Left ventricle myocardium inferior (tissue), 1 donor: ENCODE measurements around the gene IL2. TPM values are rescaled to one million over a fixed set of nuclear protein-coding genes. Genes with fewer than 3 reads are reported as not detected.

Experiments
- DNase-seq: peaks from one replicate; pipeline ENCODE4 v3.0.0-alpha.2; 2020
- H3K27ac ChIP-seq: fragments of 200-600 bp; replicated peaks from 2 replicates; pipeline ENCODE4 v1.8.0; 2021
- H3K27me3 ChIP-seq: fragments of 200-600 bp; 2 replicates; pipeline ENCODE4 v1.8.0; 2021; ENCODE audit warnings: low read depth
- H3K36me3 ChIP-seq: fragments of 200-600 bp; 2 replicates; pipeline ENCODE4 v1.8.0; 2021
- H3K4me1 ChIP-seq: fragments of 200-600 bp; 2 replicates; pipeline ENCODE4 v1.8.0; 2021
- H3K4me3 ChIP-seq: fragments of 200-600 bp; 2 replicates; pipeline ENCODE4 v1.8.0; 2021; ENCODE audit warnings: mild to moderate bottlenecking, moderate library complexity
- H3K9me3 ChIP-seq: fragments of 200-600 bp; replicated peaks from 2 replicates; pipeline ENCODE4 v1.8.0; 2021
- intact Hi-C: fragments of 100-400 bp; cut with micrococcal nuclease; formaldehyde crosslinking; loops from one replicate; pipeline ENCODE4 v1.11.0; 2022
- long read RNA-seq: library from polyadenylated mRNA; unstranded; transcript quantifications from one replicate; pipeline ENCODE4 v2.0.0, GENCODE V29; 2021
- total RNA-seq: library from RNA; stranded (reverse); fragmentation: NEBNext Ultra II Directional; extraction: Animal tissue kit (Norgen Biotek cat#: 25700); gene quantifications from one replicate; pipeline ENCODE4 v1.2.1, GENCODE V29; 2021
- TF ChIP-seq, protein P1 (sequence below): fragments of 200-600 bp; IDR thresholded peaks from 2 replicates; pipeline ENCODE4 v1.8.0; 2021; ENCODE audit warnings: antibody characterized with exemption, mild to moderate bottlenecking, borderline replicate concordance
- donor health status: DM: no; HTN: yes; CAD: no; lungs with severe emphysema.

Gene IL2
- total RNA-seq, result not detected
- long read RNA-seq, result 0 reads

DNA sequence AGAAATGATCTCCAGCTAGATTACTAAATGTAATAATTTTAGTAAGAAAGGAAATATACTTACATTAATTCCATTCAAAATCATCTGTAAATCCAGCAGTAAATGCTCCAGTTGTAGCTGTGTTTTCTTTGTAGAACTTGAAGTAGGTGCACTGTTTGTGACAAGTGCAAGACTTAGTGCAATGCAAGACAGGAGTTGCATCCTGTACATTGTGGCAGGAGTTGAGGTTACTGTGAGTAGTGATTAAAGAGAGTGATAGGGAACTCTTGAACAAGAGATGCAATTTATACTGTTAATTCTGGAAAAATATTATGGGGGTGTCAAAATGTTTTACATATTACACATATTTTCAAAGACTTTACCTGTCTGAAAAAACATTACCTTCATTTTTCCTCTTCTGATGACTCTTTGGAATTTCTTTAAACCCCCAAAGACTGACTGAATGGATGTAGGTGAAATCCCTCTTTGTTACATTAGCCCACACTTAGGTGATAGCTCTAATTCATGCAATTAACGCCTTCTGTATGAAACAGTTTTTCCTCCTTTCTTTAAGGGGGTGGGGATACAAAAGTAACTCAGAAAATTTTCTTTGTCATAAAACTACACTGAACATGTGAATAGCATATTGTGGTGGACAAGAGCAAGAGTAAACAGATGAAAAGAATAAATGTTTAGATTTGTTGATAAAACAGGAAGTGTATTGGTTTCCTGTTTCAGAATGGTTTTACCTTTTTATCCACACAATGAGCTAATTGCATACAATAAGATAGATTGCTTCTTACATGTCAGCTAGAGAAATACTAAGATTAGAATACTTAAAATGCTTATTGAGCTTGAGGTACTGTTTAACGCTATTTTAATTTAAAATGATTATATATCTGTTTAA is at the start of gene IL2:
Gene IL2, minus strand, starts transcription at position 495 of the 886 bp plus-strand sequence. Its CDS starts 285 bp downstream, at position 210.
- no peak for DNase-seq
- Histone ChIP-seq H3K27me3 (no peaks in the 10 kb centered on the region), H3K27ac (no peak within 1 kb of the TSS), H3K36me3 (no peaks in the 10 kb centered on the region), H3K4me3 (no peak within 1 kb of the TSS), H3K9me3 (peaks cover 6% of the 10 kb centered on the region), H3K4me1 (no peaks in the 10 kb centered on the region)
- TF ChIP-seq, protein P1, sequence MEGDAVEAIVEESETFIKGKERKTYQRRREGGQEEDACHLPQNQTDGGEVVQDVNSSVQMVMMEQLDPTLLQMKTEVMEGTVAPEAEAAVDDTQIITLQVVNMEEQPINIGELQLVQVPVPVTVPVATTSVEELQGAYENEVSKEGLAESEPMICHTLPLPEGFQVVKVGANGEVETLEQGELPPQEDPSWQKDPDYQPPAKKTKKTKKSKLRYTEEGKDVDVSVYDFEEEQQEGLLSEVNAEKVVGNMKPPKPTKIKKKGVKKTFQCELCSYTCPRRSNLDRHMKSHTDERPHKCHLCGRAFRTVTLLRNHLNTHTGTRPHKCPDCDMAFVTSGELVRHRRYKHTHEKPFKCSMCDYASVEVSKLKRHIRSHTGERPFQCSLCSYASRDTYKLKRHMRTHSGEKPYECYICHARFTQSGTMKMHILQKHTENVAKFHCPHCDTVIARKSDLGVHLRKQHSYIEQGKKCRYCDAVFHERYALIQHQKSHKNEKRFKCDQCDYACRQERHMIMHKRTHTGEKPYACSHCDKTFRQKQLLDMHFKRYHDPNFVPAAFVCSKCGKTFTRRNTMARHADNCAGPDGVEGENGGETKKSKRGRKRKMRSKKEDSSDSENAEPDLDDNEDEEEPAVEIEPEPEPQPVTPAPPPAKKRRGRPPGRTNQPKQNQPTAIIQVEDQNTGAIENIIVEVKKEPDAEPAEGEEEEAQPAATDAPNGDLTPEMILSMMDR, result no peak
- intact Hi-C loops, result no loop called here

DNA sequence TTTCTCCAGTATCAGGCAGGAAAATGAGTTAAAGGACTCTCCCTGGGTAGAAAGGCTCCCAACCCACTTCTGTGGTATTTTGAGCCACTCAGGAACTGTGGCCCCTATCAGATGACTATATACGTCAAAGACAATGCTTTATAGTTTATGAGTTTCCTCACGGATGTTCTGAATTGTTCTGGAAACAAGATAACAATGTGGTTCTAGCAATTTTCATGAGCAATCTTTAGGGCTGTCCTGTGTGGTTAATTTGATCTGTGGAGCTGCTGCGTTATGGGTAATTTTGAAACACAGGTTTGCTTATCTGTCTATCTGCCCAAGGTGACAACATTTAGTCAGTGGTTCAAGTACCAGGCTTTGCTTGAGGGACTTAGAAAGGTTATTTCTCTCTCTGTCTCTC is 46.7 kb upstream of the IL2 start:
- Histone ChIP-seq H3K4me1 (no peaks in the 10 kb centered on the region), H3K27me3 (no peaks in the 10 kb centered on the region), H3K4me3 (no peak overlapping the region), H3K9me3 (no peaks in the 10 kb centered on the region), H3K27ac (no peak overlapping the region), H3K36me3 (no peaks in the 10 kb centered on the region)
- TF ChIP-seq, protein P1, result no peak
- intact Hi-C loops, result no loop called here
- no peak for DNase-seq

GRCh38 chr4:122500852-122501501 is 44.5 kb upstream of the IL2 start:
- Histone ChIP-seq H3K27me3 (no peaks in the 10 kb centered on the region), H3K27ac (no peak overlapping the region), H3K9me3 (no peaks in the 10 kb centered on the region), H3K4me1 (no peaks in the 10 kb centered on the region), H3K36me3 (no peaks in the 10 kb centered on the region), H3K4me3 (no peak overlapping the region)
- DNase-seq, result no peak
- intact Hi-C loops, result no loop called here
- TF ChIP-seq, protein P1, result no peak

GRCh38 chr4:122489061-122489460 is 32.5 kb upstream of the IL2 start:
- no peaks in the 10 kb centered on the region for H3K4me1 ChIP-seq
- no peaks in the 10 kb centered on the region for H3K27me3 ChIP-seq
- intact Hi-C loops, result no loop called here
- TF ChIP-seq, protein P1, result no peak
- no peak overlapping the region for H3K4me3 ChIP-seq
- H3K9me3 ChIP-seq, result peaks cover 62% of the 10 kb centered on the region
- no peaks in the 10 kb centered on the region for H3K36me3 ChIP-seq
- no peak overlapping the region for H3K27ac ChIP-seq
- no peak for DNase-seq

DNA sequence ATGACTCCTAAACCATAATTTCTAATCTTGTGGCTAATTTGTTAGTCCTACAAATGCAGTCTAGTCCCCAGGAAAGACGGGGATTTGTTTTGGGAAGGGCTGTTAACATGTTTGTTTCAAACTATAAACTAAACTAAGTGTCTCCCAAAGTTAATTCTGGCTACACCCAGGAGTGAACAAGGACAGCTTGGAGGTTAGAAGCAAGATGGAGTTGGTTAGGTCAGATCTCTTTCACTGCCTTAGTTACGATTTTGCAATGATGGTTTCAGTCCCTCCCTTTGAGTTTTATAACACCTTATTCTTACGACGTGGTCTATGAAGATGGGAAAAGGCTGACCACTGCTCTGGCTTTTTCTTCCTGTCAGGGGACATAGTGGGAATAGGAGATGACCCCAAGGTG is 27.0 kb upstream of the IL2 start:
- no peak for DNase-seq
- H3K36me3 ChIP-seq, result no peaks in the 10 kb centered on the region
- no peaks in the 10 kb centered on the region for H3K4me1 ChIP-seq
- H3K9me3 ChIP-seq, result peaks cover 24% of the 10 kb centered on the region
- intact Hi-C loops, result no loop called here
- no peaks in the 10 kb centered on the region for H3K27me3 ChIP-seq
- TF ChIP-seq, protein P1, result no peak
- H3K27ac ChIP-seq, result no peak overlapping the region
- H3K4me3 ChIP-seq, result no peak overlapping the region
